ENCODE measurements around the gene NBPF1.
"Not testable (repeated sequence)": the region's sequence is repeated elsewhere in the genome, so short reads cannot be mapped to it uniquely, and the experiment has no call there.

DNA sequence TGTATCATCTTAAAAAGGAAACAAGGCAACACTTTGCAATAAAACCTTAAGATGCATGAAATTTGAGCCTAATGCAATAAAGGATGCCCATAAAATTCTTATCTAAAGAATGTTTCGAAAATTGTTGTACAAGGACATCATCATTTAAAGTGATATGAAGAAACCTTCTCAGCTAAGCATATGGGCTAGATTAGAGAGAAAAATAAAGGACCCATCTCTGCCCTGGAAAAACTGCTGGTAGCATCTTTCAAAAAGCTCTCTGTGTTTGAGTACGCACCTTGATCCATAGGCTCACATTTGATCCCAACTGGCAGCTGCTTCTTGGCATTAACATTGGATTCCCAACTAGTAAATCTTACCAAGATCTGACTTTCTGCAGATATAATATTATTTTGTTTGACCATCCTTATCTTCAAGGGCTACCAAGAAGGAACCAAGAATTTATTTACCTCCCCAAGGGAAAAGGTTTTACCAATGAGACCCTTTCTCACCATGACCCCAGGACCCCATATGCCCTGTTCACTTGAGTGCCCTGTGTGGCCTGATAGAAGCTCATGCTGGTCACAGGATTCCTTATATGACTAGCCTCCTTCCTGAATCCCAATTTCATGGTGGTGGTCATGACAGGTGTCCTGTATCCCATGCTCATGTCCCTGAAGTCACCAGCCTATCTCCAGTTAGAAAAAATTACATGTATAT, 8.7 kb downstream of the NBPF1 start:
- TF ChIP-seq, protein P1, sequence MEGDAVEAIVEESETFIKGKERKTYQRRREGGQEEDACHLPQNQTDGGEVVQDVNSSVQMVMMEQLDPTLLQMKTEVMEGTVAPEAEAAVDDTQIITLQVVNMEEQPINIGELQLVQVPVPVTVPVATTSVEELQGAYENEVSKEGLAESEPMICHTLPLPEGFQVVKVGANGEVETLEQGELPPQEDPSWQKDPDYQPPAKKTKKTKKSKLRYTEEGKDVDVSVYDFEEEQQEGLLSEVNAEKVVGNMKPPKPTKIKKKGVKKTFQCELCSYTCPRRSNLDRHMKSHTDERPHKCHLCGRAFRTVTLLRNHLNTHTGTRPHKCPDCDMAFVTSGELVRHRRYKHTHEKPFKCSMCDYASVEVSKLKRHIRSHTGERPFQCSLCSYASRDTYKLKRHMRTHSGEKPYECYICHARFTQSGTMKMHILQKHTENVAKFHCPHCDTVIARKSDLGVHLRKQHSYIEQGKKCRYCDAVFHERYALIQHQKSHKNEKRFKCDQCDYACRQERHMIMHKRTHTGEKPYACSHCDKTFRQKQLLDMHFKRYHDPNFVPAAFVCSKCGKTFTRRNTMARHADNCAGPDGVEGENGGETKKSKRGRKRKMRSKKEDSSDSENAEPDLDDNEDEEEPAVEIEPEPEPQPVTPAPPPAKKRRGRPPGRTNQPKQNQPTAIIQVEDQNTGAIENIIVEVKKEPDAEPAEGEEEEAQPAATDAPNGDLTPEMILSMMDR (IDR thresholded peaks at IDR 0.05) = not testable (repeated sequence)
- TF ChIP-seq POLR2A (IDR thresholded peaks at IDR 0.05) = not testable (repeated sequence)
